ENCODE data around the gene SEPTIN3.

DNA sequence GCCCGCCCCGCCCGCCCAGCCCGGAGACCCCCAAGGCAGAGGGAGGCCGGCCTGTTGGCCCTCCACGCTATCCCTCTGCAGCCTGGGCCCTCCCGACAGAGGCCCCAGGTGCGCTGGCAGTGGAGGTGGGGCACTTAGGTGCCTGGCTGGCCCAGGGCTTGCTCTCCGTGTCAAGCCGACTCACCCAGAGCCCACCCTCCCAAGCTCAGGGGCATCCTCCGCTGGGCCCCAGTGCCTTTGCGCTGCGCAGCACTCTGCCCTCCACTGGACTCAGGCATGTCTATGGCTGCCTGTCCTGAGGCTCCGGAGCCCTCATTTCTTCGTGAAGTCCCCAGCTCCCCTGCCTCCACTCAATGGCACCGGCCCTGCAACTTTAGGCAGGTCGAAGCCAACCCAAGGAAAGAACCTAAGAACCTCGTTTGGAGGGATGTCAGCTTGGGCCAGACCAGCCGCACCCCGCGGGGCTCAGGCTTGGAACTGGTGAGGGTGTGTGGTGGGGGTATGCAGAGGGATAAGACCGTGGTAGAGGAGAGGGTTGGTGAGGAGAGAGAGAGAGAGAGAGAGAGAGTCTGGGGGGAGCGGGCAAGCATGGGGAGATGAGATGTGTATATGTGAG, 11.2 kb upstream of the SEPTIN3 start:
- TF ChIP-seq, protein P1, sequence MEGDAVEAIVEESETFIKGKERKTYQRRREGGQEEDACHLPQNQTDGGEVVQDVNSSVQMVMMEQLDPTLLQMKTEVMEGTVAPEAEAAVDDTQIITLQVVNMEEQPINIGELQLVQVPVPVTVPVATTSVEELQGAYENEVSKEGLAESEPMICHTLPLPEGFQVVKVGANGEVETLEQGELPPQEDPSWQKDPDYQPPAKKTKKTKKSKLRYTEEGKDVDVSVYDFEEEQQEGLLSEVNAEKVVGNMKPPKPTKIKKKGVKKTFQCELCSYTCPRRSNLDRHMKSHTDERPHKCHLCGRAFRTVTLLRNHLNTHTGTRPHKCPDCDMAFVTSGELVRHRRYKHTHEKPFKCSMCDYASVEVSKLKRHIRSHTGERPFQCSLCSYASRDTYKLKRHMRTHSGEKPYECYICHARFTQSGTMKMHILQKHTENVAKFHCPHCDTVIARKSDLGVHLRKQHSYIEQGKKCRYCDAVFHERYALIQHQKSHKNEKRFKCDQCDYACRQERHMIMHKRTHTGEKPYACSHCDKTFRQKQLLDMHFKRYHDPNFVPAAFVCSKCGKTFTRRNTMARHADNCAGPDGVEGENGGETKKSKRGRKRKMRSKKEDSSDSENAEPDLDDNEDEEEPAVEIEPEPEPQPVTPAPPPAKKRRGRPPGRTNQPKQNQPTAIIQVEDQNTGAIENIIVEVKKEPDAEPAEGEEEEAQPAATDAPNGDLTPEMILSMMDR (IDR thresholded peaks at IDR 0.05; ENCODE audit: poor library complexity): no peak
- TF ChIP-seq EZH2 (IDR thresholded peaks at IDR 0.05; ENCODE audit: borderline replicate concordance): no peak
